HUES48 (cell line): ENCODE results near the gene AHNAK2.

Source experiments
- H3K27ac ChIP-seq: one replicate; pipeline ENCODE4 v1.7.0; 2013; ENCODE audit warnings: low read depth, low read length, inconsistent platforms
- H3K27me3 ChIP-seq: 2 replicates; pipeline ENCODE4 v1.6.1; 2013; ENCODE audit warnings: mild to moderate bottlenecking, low read length; ENCODE audit not compliant: control insufficient read depth, insufficient read depth
- H3K36me3 ChIP-seq: 2 replicates; pipeline ENCODE4 v1.6.1; 2013; ENCODE audit warnings: low read length; ENCODE audit not compliant: control insufficient read depth, insufficient read depth
- H3K4me1 ChIP-seq: 2 replicates; pipeline ENCODE4 v1.6.1; 2013; ENCODE audit warnings: mild to moderate bottlenecking, low read length; ENCODE audit not compliant: control insufficient read depth, insufficient read depth
- H3K4me3 ChIP-seq: 2 replicates; pipeline ENCODE4 v1.5.1; 2013; ENCODE audit warnings: mild to moderate bottlenecking, low read depth, low read length
- H3K9ac ChIP-seq: 2 replicates; pipeline ENCODE4 v1.6.1; 2013; ENCODE audit warnings: mild to moderate bottlenecking, low read depth, low read length, moderate library complexity
- H3K9me3 ChIP-seq: 2 replicates; pipeline ENCODE4 v1.6.1; 2013; ENCODE audit warnings: low read length; ENCODE audit not compliant: control insufficient read depth, insufficient read depth

The AHNAK2 gene

DNA sequence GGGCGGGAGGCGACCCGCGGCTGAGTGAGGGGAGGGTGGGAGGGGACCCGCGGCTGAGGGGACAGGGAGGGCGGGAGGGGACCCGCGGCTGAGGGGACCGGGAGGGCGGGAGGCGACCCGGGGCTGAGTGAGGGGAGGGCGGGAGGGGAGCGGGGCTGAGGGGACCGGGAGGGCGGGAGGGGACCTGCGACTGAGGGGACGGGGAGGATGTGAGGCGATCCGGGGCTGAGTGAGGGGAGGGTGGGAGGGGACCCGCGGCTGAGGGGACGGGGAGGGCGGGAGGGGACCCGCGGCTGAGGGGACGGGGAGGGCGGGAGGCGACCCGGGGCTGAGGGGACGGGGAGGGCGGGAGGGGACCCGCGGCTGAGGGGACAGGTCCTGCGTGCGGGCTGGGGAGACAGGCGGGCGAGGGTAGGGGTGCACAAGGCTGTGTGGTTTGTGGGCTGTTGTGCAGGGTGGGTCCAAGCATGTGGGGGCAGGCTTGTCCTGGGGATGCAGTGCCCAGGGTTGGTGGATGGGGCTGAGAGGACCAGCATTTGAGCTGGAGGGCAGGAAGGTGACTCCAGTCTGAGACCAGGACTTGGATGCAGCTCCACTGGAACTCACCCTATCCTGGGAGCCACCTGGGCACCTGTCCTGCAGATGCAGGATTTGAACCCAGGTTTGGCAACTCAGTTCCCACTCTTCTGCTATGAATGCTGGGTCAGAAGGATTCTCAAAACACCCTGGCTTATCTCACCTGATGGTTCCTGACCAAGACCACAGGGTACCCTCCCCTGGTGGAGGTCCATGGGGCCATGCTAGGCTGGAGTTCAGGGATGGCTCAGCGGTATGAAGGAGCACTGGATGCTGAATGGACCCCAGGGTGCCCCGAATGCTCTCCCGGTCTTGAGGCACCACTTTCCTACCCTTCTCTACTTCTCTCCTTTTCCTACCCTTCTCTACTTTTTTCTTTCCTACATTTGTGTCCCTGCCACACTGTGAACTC lies 44.1 kb downstream of the AHNAK2 start:
- Histone ChIP-seq H3K27ac (no peak overlapping the region), H3K4me1 (no peaks in the 10 kb centered on the region), H3K9ac (no peak overlapping the region), H3K36me3 (no peaks in the 10 kb centered on the region), H3K4me3 (peak overlapping the region; percentile 31; the same call in 1 of the 2 replicates), H3K27me3 (peaks cover 82% of the 10 kb centered on the region), H3K9me3 (no peaks in the 10 kb centered on the region)

DNA sequence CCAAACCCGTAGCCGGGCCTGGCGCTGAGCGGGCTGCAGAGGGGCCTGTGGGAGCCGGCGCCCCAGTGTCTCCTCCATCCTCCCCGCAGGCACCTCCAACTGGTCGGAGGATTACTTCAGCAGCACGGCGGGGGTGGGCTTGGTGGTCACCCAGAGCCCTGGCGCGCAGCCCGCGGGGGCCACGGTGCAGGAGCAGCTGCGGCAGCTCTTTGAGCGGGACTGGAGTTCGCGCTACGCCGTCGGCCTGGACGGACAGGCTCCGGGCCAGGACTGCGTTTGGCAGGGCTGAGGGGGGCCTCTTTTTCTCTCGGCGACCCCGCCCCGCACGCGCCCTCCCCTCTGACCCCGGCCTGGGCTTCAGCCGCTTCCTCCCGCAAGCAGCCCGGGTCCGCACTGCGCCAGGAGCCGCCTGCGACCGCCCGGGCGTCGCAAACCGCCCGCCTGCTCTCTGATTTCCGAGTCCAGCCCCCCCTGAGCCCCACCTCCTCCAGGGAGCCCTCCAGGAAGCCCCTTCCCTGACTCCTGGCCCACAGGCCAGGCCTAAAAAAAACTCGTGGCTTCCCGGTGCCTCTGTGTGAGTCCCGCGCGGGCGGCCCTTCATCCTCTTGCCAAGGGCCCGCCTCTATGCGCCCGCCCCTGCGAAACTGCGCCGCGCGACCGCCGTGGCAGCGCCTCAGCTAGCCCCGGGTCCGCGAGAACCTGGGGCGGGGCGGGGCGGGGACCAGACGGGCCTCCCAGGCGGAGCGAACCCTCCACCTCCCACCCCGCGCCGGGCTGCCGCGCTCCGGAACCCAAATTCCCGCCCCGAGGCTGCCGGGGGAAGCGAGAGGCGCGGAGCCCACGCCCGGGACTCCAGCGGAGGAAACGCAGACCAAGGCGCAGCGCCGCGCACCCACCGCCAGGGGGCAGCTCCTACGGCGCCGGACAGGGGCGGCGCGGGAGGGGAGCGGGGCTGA lies 45.2 kb downstream of the AHNAK2 start:
- Histone ChIP-seq H3K9me3 (no peaks in the 10 kb centered on the region), H3K4me3 (peak overlapping the region; percentile 55), H3K9ac (no peak overlapping the region), H3K27me3 (peaks cover 73% of the 10 kb centered on the region), H3K4me1 (no peaks in the 10 kb centered on the region), H3K36me3 (no peaks in the 10 kb centered on the region), H3K27ac (no peak overlapping the region)

DNA sequence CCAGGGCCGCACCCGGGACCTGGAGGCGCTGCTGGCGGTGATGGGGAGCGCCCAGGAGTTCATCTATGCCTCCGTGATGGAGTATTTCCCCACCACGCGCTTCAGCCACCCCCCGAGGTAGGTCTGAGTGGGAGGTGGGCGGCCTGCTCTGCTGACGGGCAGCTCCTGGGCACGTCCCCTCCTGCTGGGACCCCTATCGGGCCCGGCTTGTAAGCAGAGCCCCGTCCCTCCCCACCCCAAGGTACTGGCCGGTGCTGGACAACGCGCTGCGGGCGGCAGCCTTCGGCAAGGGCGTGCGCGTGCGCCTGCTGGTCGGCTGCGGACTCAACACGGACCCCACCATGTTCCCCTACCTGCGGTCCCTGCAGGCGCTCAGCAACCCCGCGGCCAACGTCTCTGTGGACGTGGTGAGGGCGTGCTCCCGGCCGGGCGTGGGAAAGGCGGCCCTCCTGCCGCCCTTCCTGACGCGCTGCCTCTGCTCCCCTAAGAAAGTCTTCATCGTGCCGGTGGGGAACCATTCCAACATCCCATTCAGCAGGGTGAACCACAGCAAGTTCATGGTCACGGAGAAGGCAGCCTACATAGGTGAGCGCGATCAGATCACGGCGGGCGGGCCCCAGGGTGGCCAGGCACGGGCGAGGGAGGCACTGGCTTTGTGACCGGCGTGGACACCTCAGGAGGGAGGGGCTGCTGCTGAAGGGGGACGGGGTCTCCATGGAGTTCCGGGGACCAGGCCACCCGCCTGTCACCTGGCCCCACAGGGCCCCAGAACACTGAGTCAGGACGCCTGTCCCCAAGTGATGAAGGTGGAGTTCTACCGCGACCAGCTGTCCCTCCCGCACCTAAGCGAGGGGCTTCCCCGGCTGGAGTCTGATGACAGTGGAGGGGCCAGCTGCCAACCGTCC lies 46.2 kb downstream of the AHNAK2 start:
- Histone ChIP-seq H3K27ac (no peak overlapping the region), H3K4me3 (peak overlapping the region; percentile 55; the same call in 1 of the 2 replicates), H3K9ac (no peak overlapping the region)

DNA sequence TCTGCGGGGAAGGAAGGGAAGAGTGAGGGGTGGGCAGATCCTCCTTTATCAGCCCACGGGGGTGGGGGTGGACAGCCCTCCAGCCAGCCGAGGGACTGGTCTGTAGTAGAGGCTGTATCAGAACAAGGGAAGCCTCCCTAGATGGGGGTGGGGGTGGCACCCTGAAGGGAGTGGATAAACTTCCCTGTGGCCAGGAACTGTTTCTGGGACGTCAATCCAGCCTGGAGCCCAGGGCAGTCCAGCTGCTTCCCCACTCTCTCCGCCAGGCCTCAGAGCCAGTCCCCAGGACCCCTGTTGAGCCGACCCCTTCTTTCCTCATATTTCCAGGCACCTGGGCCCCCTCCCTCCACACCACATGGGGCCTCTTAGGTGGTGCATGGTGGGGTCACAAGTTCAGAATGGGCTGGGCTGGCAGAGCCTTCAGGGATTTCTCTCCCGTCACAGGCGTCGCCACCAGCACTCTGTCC lies 46.8 kb downstream of the AHNAK2 start:
- Histone ChIP-seq H3K4me1 (no peaks in the 10 kb centered on the region), H3K36me3 (no peaks in the 10 kb centered on the region), H3K27me3 (peaks cover 61% of the 10 kb centered on the region), H3K9me3 (no peaks in the 10 kb centered on the region), H3K27ac (no peak overlapping the region), H3K4me3 (no peak overlapping the region), H3K9ac (no peak overlapping the region)

More for the DNA sequence above, 46.2 kb downstream of the AHNAK2 start:
- Histone ChIP-seq H3K4me1 (no peaks in the 10 kb centered on the region), H3K27me3 (peaks cover 64% of the 10 kb centered on the region), H3K9me3 (no peaks in the 10 kb centered on the region), H3K36me3 (no peaks in the 10 kb centered on the region)

- Histone ChIP-seq H3K27ac (no peak overlapping the region), H3K4me3 (no peak overlapping the region), H3K27me3 (peaks cover 56% of the 10 kb centered on the region), H3K9ac (no peak overlapping the region), H3K9me3 (no peaks in the 10 kb centered on the region), H3K36me3 (no peaks in the 10 kb centered on the region), H3K4me1 (no peaks in the 10 kb centered on the region)
Observed at GRCh38 chr14:104930526-104931303, 47.5 kb downstream of the AHNAK2 start.

GRCh38 chr14:104929268-104930230 lies 48.6 kb downstream of the AHNAK2 start:
- Histone ChIP-seq H3K27ac (no peak overlapping the region), H3K9me3 (no peaks in the 10 kb centered on the region), H3K4me1 (no peaks in the 10 kb centered on the region), H3K27me3 (peaks cover 45% of the 10 kb centered on the region), H3K4me3 (no peak overlapping the region), H3K36me3 (no peaks in the 10 kb centered on the region), H3K9ac (no peak overlapping the region)

DNA sequence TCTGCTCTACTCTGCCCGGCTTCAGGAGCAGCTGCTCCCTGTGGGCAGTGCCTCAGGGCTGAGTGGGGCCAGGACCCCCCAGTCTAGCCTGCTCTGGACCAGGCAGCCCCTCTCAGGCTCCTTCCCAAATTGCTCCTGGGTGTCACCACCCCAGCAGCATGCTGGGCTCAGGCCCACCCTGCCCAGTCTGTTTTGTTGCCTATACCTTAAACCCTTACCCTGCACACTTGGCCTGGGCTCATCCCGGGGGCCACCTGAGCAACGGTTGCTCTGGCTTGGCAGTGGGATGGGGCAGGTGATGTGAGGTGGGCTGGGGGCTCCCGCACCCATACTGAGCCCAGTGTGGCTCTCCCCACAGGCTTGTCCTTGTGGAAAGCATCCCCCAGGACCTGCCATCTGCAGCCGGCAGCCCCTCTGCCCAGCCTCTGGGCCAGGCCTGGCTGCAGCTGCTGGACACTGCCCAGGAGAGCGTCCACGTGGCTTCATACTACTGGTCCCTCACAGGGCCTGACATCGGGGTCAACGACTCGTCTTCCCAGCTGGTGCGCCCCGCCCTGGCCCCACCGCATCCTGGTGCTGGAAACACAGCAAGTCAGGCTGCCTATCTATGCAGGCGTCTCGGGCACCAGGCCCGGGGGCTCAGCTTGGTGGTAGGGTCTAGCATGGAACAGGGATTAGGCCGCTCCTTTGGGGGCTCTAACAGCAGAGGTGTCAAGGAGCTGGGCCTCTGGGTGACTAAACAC lies 49.6 kb downstream of the AHNAK2 start:
- no peaks in the 10 kb centered on the region for H3K36me3 ChIP-seq
- H3K4me3 ChIP-seq = no peak overlapping the region
- H3K9me3 ChIP-seq = no peaks in the 10 kb centered on the region
- H3K9ac ChIP-seq = no peak overlapping the region
- no peak overlapping the region for H3K27ac ChIP-seq
- no peaks in the 10 kb centered on the region for H3K4me1 ChIP-seq
- H3K27me3 ChIP-seq = peaks cover 38% of the 10 kb centered on the region

GRCh38 chr14:104927901-104928300 lies 50.3 kb downstream of the AHNAK2 start:
- no peaks in the 10 kb centered on the region for H3K4me1 ChIP-seq
- H3K27me3 ChIP-seq = peaks cover 34% of the 10 kb centered on the region
- no peak overlapping the region for H3K4me3 ChIP-seq
- H3K36me3 ChIP-seq = no peaks in the 10 kb centered on the region
- no peak overlapping the region for H3K27ac ChIP-seq
- H3K9me3 ChIP-seq = no peaks in the 10 kb centered on the region
- H3K9ac ChIP-seq = no peak overlapping the region
